Left cardiac atrium (tissue), 4 donors: Measurements from ENCODE around the gene CLVS2. TPM values are rescaled to one million over a fixed set of nuclear protein-coding genes. Genes with fewer than 3 reads are reported as not detected.
A peak's percentile ranks its signal among the peaks of the same experiment; 100 is the strongest.

Source experiments
- ATAC-seq, 2 donors: fragments of 200-7000 bp; cut with Tn5 transposase; one replicate each; pipeline ENCODE4 v1.9.1; 2020; ENCODE audit warnings: mild to moderate bottlenecking in 2 of 2, moderate library complexity in 2 of 2
- DNase-seq: peaks from one replicate; pipeline ENCODE4 v3.0.0-alpha.2; 2020
- intact Hi-C, 2 donors: fragments of 100-400 bp; cut with DNase I; formaldehyde crosslinking; loops; one replicate each; pipeline versions ENCODE4 v1.14.1 to v1.15.1; 2022 to 2023
- total RNA-seq, 2 donors: library from RNA; stranded (reverse); fragmentation: NEBNext Ultra II Directional; extraction: Animal tissue kit (Norgen Biotek cat#: 25700); gene quantifications; one replicate each; pipeline ENCODE4 v1.2.1, GENCODE V29; 2021
- donor health status: DM: no; HTN: yes; CAD: no.
- donor health status: DM: no; HTN: yes; CAD: no; lungs with severe emphysema.
- donor health status: DM: yes; HTN: yes; CAD: no.
- donor health status: Dilated cardiomyopathy.

CLVS2 gene
- total RNA-seq, 2 donors from 2014 or later, result 0.03 TPM; not detected in 1

DNA sequence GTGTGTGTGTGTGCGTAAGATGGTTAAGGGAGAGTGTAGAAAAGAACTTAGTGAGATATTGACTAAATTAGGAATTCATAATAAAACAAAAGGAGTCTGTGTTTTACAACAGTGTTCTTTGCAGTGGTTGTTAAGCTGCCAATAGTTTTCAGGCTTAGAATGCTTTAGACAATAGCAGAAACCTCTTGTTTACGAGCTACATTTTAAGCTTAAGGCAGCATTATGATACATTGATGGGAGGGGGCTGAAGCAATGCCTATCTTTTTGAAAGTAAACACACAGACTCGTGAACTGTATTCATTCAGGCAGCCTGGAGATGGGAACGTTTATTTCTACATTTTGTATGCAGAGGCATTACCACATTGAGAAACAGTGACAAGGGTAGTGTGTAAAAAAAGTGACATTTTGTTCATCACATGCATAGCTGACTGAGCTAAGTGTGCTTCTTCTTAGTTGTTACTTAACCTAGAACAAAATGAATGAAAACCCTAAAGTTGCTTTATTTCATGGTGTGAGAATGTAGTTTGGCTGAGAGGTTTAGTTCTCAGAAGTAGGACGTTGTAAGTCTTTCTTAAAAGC, 21.2 kb downstream of the CLVS2 start:
- no peak for DNase-seq
- ATAC-seq, result no peak
- intact Hi-C loops, result no loop called here

DNA sequence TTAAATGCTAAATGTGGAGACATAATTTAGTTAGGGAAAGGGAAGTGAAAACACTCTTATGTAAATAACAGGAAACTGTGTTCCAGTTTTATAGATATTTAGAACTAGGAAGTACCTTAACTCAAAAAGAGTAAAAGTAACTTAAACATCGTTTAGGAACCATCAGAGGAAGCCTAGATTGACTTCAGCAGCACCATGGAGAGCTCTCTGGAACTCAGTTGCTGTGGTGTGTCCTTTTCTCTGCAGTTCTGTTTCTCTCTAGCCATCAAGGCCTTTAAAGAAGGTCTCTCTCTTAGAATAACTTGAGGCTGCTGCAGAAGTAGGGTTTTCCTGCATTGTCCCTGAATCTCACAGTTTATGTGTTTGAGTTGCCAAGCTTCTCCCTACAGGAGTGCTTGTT, 26.9 kb downstream of the CLVS2 start:
- ATAC-seq (no peak), DNase-seq (no peak)
- intact Hi-C loops, result no loop called here

DNA sequence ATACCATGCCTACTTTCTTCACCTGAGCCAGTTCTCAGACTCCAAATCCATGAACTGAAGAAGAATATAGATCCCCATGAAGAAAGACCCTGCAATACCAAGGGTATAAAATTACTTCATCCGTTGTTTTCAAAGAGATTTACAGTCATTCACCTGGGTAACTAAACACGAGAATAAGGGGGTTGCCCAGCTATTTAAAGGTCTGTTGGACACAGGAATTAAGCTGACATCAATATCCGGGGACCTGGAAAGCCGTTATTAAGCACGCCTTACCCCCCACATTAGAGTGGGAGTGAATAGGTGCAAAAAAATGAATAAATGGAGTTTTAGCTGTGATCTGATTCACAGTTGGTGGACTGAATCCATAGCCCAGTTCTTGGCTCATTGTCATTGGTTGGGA, 28.9 kb downstream of the CLVS2 start:
- no peak for DNase-seq
- no peak for ATAC-seq
- intact Hi-C loops, result no loop called here

DNA sequence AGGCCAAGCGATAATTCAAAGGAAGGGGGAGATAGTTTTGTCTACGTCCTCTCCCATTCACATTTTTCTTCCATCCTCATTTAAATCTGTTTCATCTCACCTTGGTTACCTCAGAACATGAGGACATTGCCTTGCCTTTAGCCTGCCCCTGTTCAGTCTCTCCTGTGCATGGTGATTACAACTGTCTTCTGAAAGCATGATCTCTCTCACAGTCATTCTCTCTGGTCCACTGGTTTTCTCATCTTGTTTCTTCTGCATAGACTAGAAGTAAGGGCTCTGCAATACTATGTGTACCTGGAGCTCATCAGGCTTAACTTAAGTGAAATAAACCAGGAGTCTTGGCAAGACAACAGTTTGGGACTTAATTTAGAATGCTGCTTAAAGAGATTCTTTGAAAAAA, 31.4 kb downstream of the CLVS2 start:
- DNase-seq (no peak), ATAC-seq (no peak)
- intact Hi-C loops, result no loop called here

DNA sequence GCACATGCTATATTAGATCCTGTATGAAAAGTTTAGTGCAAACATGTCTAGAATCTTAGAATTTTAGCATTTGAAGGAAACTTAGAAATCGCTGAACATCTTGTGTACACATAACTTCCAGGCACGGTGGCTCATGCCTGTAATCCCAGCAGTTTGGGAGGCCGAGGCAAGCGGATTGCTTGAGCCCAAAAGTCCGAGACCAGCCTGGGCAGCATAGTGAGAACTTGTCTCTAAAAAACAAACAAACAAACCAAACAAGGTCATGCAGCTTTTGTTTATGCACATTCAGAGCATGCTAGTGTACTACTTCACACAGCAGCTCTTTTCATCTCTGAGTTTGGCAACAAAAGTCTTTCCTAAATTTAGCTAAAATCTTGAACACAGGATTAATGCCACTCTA, 32.2 kb downstream of the CLVS2 start:
- DNase-seq (no peak), ATAC-seq (no peak)
- intact Hi-C loops, result no loop called here

DNA sequence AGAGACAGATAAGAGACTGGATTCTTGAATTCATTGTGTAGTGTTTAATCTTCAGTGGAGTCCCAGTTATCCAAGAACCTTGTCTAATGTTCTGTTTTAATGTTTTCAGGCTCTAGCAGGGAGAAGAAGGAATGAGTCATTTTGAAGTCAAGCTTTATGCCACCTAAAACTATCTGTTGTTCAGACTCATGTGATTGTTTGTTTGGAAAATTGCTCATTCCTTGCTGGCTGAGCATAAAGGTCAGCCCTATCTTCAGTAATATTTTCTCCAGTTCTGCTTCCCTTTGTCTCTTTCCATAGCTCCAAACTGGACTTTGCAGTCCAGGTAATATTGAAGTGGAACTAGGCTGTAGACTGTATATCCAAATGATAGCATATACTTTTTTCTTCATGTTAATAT, 34.2 kb downstream of the CLVS2 start:
- ATAC-seq, result no peak
- no peak for DNase-seq
- intact Hi-C loops, result no loop called here

DNA sequence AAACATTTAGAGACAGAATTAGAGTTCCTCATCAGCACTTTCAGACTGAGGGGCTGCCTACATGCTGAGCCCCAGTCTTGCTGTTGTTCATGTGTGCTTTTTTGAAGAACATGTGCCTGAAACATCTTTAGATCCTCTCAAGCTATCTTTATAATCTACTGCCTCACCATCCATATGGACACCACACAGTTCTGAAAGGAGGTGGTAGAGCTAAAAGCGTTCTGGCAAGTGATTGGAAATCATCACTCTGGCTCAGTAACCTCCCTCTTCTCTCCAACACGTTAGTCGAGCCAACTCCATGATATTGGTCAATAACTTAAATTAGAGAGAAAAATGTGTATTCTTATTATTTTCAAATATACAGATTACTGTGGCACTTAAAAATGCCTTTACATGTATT, 40.6 kb downstream of the CLVS2 start:
- ATAC-seq, result no peak
- intact Hi-C loops, result no loop called here
- no peak for DNase-seq

DNA sequence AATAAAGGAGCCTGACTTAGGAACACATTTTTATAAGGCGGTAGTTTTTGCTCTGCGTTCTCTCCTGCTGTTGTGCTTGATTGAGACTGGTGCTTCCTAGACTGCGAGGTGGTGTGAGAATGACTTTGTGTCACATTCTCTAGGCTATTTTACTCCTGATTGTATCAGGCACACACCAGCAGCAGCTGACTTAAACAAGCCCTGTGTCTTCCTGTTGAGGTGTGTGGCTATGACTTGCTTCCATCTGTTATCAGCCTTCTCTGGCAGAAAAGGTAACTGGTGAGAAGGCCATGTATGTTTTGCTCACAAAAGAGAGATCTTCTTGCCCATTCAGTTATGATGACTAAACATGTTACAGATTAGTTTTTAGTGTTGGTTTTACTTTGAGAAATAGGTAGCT, 43.4 kb downstream of the CLVS2 start:
- ATAC-seq (no peak), DNase-seq (no peak)
- intact Hi-C loops, result no loop called here

DNA sequence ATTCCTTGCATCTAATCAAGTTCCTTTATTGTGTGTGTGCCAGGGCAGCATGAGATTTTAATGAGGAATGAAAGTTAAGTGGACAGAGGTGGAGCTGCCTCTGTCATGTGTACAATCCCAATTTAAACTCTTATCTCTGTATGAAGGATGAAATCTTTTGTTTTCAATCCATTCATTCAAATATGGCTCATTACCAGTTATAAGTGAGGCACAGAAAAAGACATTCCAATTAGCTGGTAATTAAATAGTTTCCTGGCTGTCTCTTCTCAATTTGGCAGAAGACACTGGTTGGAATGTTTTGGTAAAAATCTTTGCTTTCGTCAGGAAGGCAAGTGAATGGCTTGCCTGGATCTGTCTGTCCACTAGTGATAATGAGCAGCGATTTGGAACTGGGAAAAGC, 46.4 kb downstream of the CLVS2 start:
- no peak for DNase-seq
- intact Hi-C loops, result no loop called here
- no peak for ATAC-seq

DNA sequence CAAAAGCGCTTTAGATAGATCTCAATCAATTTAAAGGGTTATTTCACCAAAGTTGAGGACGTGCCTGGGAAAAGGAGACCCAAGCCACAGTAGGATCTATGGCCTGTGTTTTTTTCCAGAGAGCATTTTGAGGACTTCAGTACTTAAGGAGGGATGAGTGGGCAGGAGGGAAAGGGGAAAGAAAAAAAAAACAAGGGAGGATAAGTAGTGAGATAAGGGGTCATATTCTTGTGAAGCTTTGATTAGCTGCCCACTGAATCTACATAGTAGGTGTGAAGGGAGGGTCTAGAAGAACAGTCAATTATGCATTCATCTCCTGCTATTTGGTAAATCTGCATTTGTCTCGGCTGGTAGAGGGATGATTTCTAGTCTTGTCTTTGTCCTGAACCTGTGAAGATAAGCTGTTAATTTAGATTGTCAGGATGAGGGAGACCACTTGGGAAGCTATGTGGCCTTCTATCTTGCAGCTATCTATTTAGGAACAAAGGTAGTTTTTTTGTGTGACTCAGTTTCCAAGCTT, 48.4 kb downstream of the CLVS2 start:
- intact Hi-C loops, result no loop called here
- no peak for DNase-seq
- no peak for ATAC-seq

DNA sequence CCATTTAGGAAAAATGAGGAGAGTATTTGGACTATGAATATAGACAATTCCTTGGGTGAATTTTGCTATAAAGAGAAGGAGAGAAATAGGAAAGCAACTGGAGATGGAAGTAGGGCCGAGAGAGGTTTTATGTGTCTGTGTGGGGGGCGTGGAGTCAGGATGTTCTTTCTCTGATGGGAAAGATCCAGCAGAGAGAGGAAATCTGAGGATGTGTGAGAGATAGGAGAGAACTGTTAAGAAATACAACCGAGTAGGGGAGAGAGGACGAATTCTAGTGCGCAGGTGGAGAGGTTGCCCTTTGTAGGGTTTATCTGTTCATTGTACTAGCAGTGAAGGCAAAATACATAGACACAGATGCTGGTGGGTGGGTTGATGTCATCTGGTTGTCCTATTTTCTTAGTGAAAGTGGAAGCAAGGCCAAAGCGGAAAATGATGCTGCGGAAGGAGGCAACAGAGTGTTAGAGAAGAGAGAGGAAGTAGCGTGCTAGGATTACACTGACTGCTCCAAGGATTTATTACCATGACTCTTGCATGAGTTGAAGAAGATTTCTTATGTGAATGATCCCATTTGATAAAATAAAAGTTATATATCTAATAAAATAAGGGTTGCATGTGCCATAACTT, 57.7 kb downstream of the CLVS2 start:
- ATAC-seq, result no peak
- intact Hi-C loops, result no loop called here

DNA sequence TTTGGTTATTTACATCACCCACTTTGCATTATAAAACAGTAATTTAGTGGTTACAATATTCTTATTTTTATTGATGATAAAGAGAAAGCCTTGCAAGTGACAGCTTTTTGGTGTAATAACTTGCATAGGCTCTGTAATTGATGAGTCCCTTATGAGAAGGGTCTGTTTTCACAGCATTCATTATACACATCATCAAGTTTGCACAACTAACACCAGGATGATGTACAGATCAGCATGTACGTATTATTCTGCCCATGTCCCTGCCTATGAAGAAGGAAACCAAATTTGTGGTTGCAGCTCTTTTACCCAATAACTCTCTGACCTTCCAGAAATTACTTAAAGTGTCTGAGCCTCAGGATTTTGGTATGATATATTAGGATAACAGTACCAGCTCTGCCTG, 59.2 kb downstream of the CLVS2 start:
- DNase-seq (no peak), ATAC-seq (no peak)
- intact Hi-C loops, result no loop called here

More for the DNA sequence above, 57.7 kb downstream of the CLVS2 start:
- no peak for DNase-seq

DNA sequence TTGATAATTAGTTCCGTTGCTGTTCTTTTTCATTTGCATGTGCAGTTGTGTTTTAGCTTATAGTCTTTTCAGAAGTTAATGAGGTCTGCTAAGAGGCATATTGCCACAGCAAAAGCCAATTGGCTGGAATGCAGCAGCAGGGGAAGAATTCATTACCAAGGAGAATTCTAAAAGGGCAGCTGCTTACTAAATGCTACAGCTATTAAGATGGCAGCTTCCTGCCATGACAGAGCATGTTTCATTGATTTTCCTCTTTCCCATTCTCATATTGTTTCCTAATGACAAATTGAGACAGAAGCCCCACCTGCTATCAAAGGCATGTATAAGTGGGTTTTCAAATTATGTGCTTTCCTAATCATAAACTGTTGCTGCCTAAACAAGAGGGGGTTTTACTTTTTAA, 66.6 kb downstream of the CLVS2 start:
- DNase-seq, result no peak
- intact Hi-C loops, result no loop called here
- no peak for ATAC-seq

DNA sequence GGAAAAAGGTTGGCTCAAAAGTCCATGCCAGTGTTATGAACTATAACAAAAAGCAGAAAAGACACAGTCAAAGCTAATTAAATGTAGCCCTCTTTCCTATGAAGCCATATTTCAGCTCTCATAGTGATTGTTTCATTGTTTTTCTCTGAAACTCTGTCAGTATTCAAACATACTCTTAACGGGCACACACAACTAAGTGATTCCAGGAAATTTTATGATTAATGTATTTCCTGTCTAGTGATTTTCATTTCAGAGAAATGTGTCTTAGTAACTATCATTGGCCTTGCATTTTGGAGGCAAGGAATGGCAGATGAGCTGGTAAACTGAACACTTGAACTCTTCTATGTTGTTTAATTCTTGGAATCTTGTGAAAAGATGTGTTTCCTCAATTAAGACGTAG, 68.0 kb downstream of the CLVS2 start:
- no peak for ATAC-seq
- intact Hi-C loops, result no loop called here
- no peak for DNase-seq

DNA sequence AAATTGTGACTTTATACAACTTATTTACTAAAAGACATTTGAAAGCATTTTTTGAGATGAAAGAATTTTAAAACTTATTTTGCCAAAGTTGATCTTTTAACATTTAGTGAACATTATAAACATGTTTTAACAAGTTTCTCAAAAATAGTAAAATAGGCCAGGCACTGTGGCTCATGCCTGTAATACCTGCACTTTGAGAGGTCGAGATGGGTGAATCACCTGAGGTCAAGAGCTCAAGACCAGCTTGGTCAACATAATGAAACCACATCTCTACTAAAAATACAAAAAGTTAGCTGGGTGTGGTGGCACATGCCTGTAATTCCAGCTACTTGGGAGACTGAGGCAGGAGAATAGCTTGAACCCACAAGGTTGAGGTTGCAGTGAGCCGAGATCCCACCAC, 78.6 kb downstream of the CLVS2 start:
- intact Hi-C loops, result no loop called here
- ATAC-seq, result no peak
- DNase-seq, result no peak

DNA sequence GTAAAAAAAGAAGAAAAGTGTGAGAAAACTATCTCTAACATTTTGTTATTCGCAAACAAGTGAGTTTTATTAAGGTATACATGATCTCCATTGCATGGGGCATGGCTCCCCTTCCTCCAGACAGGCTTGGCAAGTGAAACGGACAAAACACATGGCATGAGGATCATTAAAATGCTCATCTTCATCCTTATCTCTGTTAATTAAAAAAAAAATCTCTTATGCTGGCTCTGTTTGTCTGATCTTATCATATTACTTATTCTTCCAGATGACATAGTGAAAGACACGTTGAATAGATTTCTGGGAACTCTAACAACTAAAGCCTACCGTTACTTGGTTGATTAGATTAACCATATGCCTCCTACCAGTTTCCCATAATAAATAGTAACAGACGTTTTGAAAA, 89.4 kb downstream of the CLVS2 start:
- intact Hi-C loops, result no loop called here
- no peak for DNase-seq
- ATAC-seq, result no peak

DNA sequence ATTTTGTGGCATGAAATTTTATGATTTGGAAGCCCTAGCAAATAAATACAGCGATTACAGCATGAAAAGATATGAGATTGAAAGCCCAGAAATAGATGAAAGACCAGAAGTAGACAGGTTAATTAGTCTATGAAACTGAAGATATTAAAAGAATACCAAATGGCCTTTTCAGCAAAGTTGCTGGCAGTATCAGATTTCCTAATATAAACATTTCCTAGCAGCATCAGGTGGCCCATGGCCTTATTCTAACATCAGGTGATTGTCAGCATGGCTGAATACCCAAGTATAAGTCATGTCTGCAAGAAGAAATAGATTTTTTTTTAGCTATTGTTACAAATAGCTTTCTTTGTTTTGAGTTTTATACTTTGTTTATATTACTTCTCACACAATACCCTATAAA, 93.2 kb downstream of the CLVS2 start:
- no peak for ATAC-seq
- no peak for DNase-seq
- intact Hi-C loops, result no loop called here

DNA sequence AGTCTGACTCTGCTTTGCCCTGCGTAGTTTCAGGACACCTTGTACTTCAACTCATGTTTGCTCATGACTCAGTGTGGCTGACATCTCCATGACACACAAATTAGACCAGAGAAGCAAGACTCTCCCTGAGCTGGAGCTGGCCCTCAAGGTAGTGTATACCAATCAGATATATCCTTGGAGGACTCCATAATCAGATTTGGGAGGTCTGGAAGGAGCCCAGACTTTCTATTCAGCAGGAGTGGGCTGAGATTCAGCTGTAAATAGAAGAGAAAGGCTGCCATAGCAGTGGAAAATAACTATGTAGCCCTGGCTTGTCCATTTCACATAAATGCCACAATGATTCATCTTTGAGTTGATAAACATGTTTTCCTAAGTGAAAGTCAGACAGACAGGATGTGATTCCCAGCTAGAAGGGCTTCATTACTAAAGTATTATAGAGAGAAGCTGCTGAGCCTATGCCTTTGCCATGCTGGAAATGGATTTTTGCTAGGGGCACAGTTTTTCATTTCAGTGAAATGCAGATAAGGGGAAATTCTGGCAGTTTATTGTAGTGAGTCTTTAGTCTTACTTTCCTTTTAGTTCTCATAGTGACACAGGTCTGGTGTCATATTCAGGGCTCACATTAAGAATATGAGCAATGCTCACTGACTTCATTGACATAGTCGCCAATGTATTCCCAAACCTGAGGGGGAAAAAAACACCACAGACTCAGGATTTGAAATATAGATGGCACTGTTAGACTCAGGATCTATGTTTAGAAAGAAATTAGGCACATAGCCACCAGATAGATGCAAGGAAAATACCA, 95.3 kb downstream of the CLVS2 start:
- intact Hi-C loops, result no loop called here
- ATAC-seq (peak in 1 of 2 donors; percentile 84), DNase-seq (no peak)

DNA sequence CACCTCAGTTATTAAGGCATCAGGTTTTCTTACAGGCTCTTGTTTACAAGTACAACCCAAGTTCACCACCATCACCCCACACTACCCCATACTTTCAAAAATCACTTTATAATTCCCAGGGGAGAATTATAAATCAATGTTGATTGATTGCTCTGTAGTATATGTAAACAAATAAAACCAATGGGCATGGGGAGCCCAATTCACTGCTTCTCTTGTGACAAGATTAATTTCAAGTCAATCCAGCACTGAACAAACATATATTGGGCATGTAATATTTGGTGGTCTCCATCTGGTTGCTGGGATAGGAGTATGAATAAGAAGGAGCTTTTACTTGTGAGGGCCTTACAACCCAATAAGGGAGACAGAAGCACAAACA, 95.8 kb downstream of the CLVS2 start:
- ATAC-seq (no peak), DNase-seq (no peak)
- intact Hi-C loops, result no loop called here

DNA sequence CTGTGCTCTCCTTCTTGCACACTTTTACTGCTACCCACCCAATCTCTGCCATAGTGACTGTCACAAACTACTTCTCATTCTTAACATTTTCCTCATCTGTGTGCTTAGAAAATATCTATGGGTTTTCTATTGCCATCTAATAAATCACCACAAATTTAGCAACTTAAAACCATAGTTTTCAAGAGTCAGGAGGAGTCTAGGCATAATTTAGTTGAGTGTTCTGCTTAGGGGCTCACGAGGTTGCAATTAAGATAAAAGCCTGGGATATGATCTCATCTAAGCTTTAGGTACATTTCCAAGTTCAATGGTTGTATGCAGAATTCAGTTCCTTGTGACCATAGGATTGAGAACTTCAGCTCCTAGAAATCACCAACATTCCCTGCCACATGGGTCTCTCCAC, 98.8 kb downstream of the CLVS2 start:
- DNase-seq, result no peak
- intact Hi-C loops, result no loop called here

DNA sequence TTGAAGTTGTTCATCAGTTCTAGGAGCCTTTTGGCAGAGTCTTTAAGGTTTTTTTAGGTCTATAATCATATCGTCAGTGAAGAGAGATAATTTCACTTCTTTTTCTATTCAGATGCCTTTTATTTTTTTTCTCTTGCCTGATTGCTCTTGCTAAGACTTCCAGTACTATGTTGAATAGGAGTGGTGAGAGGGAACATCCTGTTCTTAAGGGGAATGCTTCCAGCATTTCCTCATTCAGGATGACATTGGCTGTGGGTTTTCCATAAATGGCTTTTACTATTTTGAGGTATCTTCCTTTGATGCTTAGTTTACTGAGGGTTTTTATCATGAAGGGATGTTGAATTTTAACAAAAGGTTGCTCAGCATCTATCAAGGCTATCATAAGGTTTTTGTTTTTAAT, 109.5 kb downstream of the CLVS2 start:
- DNase-seq, result no peak
- intact Hi-C loops, result no loop called here
- ATAC-seq, result no peak

More for the DNA sequence above, 98.8 kb downstream of the CLVS2 start:
- no peak for ATAC-seq
